Activated CD4-positive, alpha-beta T cell treated with anti-CD3 and anti-CD28 coated beads, Interleukin-2, Interleukin-6, amounts not matched to agents 100 ng/mL and 50 ng/mL, durations not matched to agents 16 hours and 8 hours (primary cell): ENCODE data around the gene TMEM176B.
"Not testable (repeated sequence)": the region's sequence is repeated elsewhere in the genome, so short reads cannot be mapped to it uniquely, and the experiment has no call there.

Experiments used
- DNase-seq: peaks from one replicate; pipeline ENCODE4 v3.0.0-alpha.2; 2020

Gene TMEM176B

DNA sequence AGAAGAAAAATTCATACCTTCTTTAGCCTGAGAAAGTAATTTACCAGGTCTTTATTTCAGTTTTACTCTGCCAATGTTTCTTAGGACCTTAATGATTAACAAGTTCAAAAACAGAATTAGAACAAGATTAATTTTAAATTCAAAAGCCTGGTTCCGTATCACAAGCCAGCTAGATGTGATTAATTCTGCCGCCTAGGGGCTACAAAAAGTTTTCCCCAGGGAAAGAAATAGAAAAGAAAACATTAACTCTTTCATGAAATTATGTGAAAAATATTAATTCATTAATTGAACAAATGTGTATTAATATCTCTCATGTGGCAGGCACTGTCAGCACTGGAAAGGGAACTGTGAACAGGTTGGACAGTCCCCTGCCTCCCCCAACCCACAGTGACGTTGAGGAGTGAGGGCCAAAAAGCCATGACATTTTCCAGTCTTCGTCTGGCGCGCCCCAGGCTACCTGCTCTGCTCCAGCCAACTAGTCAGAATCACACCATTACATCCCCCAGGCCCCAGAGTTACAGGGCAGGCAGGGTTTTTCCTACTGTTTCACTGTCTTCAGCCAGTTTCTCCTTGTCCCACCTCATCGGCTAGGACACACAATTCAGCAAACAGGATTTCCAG is 20.5 kb upstream of the TMEM176B start:
- DNase-seq = no peak

DNA sequence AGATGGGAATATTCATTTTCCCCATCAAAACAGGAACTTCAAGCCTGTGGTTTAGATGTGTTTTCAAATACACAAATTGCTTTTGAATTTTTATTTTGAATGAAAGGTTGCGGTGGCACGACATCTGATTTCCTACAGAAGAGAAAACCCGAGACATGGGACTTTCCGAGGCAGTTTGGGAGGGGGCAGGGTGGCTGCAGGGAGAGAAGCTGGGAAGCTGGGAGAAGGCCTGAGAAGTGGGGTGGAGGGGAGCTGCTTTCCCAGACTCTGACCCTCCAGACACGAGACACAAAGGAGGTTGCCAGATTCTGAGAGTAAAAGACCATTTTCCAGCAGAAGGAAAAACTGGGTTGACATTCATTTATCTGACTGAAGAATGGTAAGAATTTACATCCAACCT is 20.0 kb upstream of the TMEM176B start:
- DNase-seq = no peak

DNA sequence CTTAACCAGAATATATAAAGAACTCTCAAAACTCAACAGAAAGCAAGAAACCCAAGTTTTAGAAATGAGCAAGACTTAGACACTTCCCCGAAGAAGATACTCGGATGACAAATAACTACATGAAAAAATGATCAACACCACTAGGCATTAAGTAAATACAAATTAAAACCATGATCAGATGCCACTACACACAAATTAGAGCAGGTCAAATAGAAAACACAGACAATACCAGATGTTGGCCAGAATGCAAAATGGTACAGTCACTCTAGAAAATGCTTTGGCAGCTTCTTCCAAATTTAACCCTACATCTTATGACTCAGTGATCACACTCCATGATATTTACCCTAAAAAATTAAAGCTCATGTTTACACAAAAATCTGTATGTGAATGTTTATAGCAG is 18.8 kb upstream of the TMEM176B start:
- no peak for DNase-seq

DNA sequence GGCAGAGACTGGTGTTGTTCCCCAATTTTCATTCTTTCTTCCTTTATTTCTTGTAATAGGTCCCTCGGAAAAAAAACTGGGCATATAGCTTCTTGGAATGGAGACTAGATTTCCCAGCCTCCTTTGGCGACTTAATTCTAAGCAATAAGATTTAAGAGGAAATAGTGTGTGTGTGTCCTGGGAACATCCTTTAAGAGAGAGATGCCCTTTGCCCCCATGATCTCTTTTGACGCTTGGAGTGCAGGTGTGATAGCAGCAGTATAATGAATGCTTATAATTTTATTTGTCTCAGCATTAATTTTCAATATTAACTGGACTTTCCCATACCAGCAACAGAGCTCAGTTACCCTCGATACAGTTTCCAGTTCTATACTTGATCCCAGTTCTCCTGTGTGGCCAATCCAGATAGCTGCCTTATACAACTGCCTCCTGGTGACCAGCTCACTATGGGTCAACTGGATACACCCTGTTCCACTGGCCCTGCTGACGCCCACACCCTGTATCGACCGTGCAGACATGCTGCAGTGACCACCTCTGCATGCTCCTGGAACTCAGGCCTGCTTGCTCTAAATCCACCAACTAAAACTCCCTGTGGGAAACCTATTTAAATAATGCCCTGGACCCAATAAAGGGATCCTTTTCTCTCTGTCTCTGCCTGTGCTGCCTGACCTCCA is 14.3 kb upstream of the TMEM176B start:
- DNase-seq = no peak

DNA sequence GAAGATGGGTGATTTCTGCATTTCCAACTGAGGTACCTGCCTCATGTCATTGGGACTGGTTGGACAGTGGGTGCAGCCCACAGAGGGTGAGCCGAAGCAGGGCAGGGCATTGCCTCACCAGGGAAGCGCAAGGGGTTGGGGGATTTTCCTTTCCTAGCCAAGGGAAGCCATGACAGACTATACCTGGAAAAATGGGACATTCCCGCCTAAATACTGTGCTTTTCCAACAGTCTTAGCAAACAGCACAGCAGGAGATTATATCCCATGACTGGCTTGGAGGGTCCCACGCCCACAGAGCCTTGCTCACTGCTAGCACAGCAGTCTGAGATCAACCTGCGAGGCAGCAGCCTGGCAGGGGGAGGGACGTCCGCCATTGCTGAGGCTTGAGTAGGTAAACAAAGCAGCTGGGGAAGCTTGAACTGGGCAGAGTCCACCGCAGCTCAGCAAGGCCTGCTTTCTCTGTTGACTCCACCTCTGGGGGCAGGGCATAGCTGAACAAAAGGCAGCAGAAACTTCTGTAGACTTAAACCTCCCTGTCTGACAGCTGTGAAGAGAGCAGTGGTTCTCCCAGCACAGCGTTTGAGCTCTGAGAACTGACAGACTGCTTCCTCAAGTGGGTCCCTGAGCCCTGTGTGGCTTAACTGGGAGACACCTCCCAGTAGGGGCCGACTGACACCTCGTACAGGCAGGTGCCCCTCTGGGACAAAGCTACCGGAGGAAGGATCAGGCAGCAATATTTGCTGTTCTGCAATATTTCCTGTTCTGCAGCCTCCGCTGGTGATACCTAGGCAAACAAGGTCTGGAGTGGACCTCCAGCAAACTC is 7.7 kb upstream of the TMEM176B start:
- not testable (repeated sequence) for DNase-seq

DNA sequence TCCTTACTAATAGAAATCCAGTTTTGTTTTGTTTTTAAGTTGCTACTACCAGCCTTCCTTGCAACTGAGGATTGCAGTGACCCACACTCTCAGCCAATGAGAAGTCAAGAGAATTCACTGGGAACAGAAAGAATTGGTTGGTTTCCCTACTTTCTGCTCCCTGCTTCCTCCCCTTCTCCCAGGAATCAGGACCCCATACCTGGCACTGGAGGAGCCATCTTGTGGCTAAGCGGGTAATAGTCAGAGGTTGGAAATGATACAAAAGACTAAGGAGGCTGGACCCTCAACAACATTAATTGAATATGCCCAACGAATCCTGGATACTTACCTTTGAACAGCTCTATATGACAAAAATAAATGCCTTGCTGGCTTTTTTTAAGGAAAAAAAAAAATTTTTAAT is 6.7 kb upstream of the TMEM176B start:
- DNase-seq = no peak

DNA sequence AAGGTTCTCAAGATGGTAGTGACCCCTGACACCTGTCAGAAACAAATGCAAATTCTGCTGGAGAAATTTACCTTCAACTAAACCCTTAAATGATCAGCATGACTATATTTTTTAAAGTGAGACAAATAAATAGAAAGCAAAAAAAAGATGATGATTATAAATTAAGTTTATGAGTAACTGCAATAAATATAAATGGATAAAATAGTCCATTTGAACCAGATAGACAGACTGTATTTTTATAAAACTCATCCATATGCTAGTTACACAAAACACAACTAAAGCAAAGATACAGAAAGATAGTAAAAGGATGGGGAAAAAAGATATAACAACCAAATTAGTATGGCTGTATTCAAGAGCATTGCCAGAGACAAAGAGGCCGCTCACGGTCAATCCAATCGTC is 6.3 kb upstream of the TMEM176B start:
- DNase-seq = no peak

DNA sequence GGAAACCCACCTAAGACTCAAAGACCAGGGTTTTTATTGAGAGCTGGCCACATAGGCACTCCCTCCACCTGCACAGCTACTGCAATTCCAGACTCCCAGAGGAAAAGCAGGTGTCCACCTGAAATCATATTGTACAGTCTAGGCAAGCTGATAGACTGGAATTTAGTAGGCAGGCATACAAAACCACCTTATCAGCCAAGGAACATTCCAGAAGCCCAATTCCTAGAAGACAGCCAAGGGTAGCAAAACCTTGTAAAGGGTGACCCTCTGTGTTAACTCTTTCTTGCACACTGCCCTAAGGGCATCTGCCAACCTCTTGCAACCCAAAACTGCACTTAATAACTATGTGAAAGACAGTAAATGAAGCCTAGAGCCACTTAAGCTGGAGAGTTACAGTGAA is 5.7 kb upstream of the TMEM176B start:
- no peak for DNase-seq

DNA sequence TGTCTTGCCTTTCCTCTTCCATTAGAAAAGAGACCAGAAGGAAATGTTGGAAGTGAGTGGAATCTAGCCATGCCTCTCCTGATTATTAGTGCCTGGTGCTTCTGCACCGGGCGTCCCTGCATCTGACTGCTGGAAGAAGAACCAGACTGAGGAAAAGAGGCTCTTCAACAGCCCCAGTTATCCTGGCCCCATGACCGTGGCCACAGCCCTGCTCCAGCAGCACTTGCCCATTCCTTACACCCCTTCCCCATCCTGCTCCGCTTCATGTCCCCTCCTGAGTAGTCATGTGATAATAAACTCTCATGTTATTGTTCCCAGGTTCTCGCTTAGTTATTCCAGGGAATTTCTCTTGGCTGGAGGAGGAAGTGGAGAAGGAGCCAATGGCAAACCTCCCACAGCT is 4.6 kb upstream of the TMEM176B start:
- no peak for DNase-seq

DNA sequence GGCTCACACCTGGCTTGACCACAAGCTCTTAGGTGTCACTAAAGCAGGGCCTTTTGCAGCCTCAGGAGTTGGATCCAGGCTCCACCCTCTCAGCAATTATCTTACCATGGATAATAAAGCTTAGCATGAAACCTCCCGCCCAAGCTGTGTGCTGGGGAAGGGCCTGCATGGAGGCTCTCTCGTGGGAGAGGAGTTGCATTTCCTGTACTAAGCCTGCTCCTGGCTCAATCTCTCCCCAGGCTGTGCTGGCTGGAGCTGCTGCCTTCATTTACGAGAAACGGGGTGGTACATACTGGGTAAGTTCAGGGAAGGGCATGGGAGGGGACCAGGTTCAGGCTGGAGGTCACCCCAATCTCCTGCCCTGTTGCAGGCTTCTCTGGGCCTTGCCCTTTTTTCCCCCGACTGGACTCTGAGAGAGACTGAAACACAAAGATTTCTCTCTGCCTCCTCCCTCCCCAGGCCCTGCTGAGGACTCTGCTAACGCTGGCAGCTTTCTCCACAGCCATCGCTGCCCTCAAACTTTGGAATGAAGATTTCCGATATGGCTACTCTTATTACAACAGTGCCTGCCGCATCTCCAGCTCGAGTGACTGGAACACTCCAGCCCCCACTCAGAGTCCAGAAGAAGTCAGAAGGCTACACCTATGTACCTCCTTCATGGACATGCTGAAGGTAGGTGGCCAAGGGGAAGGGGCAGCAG is 3.1 kb upstream of the TMEM176B start:
- no peak for DNase-seq

DNA sequence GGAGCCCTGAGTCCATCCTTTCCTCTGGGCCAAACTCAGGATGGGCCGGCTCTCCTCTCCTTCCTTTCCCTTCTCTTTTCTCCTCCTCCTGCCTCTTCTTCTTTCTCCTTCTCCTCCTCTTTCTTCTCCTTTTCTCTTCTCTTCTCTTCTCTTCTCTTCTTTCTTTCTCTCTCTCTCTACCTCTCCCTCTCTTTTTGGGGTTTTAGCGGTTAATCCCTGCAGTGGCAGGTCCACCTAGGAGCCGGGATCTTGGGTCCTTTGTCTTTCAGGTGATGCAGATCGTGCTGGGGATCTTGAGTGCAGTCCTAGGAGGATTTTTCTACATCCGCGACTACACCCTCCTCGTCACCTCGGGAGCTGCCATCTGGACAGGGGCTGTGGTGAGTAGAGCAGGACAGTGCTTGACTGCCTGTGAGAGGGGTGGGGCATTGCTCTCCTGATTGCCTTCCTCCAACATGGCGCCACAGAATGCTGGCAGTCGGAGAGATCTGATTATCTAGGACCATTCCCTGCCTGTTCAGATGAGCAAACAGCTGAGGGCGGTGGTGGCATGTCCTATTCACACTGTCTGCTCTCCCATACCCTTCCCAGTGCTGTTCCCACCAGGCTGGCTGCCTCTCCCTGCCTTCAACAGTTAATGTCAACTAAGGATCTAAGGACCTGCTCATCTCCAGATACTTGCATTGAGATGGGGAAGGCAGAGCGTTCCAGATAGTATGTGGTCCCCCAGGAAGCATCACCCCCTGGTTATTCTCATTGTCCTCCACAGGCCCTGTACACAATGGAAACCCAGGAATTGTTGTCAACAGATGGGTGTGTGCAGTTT is 2.0 kb upstream of the TMEM176B start:
- DNase-seq = no peak

DNA sequence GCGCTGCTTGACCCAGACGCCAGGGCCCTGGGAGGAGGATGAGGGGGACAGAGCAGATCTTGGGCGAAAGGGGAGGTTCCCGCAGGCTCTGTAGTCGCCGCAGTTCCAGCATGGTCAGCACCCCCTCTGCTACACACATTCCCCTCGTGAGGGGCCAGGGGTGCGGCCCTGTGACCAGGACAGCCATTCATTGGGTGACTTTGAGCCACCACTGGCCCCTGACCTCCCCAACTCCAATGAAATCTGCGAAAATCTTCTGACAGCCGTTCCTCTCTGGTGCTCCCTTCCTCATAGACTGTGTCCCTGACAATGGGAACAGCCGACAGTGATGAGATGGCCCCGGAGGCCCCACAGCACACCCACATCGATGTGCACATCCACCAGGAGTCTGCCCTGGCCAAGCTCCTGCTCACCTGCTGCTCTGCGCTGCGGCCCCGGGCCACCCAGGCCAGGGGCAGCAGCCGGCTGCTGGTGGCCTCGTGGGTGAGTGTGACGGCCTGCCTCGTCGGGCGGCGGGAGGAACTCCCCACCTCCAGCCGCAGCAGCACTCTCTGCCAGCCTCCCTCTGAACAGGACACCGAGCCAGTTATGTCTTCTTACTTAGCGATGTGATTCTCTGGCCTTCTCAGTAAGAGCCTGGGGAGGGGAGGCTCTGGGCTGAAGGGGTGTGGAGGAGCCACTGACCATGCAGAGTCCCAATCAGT is 1.2 kb upstream of the TMEM176B start:
- DNase-seq = no peak

DNA sequence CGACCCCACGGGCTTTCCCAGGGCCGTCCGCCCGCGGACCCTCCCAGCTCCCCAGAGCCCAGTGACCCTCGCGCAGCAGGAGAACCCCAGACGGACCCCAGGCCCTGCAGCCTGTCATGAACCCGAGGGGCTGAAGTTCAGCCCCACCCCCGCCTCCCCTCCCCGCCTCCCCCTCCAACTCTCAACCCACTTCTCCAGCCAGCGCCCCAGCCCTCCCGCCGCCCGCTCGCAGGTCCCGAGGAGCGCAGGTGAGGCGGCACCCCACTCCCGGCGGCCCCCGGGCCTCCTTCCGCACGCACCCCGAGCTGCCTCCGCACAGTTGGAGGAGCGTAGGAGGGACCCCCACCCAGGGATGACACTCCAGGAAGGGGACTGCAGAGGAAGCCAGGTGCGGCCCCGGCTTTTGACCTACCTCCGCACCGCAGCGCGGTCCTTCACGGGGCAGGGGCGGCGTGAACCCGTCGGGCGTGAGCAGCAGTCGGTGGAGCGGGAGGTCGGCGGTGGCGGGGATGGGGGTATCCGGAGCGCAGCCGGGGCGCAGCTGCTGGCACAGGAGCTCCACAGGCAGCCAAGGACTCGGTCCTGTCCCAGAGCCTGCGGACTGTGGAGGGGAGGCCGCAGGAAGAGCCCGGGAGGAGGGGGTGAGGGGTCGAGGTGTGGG is 547 bp upstream of the TMEM176B start, which contains the start of gene TMEM176A:
TMEM176A (plus strand) TSS at position 189 of the 661 bp plus-strand sequence. CDS start 782 bp downstream, outside the sequence.
- DNase-seq = no peak

DNA sequence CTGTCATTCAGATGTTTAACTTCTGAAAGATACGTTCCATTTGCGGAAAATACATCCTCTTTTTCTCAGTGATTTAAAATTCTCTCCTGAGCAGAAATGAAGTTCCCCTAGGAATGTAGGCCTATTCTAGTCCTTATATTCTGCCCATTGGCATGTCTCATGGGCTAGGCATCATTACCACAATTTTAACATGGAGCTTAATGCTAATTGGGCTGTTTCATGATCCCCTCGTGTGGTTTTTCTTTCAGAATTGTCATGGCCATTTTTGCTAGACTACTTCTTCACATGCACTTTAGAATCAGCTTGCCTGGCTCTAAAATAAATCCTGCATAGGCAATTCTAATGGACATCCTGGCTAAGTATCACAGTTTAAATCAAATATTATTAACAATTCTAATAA is 1.0 kb downstream of the TMEM176B start:
- no peak for DNase-seq

DNA sequence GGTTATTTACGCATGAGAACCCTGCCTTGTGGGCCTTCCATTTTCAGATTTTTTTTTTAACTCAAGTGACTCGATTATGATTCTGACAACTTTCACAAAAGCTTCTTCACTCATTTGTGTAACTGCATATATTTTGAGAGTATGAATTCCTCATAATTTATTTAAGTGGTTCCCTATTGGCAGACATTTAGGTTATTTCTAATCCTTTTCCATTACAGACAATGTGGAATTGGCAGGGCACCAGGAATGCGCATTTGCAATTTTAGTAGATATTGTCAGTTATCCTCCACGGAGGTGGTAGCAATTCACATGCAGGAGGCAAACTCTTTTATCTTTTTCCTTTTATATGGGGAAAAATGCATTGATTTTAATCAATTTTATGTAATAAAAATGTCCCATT is 2.5 kb downstream of the TMEM176B start:
- DNase-seq = no peak

DNA sequence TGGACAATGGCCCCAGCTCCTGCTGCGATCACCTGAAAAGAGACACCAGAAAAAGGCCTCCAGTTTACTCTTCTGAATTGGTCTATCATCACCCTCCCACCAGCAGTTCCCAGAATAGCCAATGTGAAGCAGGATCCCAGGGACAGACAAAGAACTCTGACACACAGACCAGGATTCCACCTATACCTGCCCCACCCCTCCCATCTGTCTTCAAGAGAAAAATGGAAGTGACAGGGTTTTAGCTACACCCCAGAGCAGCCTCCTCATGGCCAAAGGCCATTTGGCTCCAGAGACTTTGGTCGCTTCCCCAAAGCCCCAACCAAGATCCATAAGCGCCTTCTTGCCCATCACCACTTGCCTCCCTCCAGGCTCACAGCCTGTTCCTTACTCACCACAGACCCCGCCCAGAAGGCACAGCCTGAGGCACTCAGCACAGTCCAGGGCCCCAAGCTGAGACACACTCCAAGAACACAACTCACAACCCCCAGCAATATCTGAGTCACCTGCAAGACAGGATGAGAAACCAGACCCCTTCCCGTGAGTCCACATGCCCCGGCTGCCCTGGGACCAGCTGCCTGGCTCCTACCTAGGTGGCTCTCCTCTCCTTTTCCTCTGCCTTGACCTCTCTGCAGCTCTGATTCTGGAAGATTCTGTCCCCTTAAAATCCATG is 6.5 kb downstream of the TMEM176B start:
- no peak for DNase-seq

DNA sequence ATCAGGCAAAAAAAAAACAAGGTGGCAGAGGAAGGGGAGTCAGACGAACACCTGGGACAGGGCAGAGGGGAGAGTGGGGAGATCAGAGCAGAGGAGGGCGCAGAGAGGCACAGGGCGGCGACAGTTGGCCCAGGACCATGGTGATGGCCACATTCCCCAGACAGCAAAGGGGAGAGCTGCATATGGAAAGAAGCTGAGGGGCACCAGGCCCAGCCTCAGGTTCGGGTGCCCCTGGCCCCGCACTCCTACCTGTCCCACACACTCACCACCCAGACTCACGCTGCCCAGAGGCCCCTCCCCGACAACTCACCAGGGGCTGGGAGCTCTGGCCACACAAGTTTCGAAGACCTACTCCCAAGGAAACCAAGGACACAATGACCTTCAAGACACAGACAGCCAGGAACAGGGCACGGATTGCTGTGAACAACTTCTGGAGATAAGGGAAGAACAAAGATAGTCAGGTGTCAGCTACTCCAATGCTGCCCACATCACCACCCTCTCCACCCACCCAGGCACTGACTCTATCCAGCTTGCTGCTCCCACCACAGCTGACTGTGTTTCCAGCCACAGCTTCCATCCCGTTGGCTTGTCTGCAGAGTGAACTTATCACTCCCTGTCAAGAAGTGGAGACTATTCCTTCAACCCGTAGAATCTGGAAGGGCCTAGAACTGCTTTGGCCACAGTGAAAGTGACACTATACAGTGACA is 8.3 kb downstream of the TMEM176B start:
- no peak for DNase-seq

DNA sequence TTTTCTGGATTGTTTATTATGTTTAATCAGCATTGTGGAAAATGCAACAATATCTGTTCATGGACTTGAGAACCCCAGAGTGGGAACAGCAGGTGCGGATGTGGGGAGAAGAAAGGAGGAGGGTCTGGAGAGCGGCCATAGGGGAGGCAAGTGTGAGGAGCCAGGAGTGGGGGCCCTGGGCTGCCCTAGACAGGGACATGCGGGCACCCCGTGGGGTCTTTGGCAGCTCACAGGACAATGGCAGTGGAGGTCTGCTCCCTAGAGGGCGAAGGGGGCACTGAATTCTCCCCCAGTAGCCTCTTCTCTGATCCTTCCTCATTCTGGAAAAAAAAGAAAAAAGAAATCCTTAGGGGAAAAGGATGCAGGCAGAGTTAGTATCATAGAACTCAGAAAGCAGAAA is 8.9 kb downstream of the TMEM176B start:
- no peak for DNase-seq

DNA sequence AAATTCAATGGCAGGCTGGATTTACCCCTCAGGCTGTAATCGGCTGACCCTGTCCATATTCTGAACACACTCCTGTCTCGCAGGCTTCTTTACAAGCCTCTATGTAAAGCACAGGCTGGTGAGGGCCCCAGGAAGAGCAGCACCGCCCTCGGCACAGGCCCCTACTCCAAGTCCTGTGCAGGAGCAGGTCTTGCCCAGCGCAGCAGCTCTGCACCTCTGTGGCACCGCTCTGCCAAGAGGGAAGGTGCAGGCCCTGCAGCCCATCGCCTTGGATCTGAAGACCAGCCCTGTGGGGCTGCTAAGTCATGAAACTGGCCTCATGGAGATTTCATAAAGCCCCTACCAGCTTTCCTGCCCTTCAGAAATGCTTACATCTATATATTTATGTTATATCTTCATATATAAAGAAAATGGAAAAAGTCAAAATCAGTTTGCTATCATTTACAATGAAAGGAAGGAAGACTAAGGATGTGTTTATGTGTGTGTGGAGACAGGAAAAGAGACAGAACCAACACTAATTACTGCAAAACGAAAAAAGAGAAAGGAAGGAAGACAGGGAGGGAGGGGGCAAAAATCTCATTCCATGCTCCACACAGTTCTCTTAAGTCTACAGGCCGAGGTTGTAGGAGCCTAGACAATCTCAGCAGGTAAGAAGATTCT is 9.6 kb downstream of the TMEM176B start:
- no peak for DNase-seq
